Natural killer cell (primary cell): ENCODE measurements around the gene AGPAT2. TPM values are rescaled to one million over a fixed set of nuclear protein-coding genes. Genes with fewer than 3 reads are reported as not detected.

ENCODE experiments used
- ATAC-seq, 3 donors: fragments of 150-1000 bp in 2 of 3; fragments of 200-7000 bp in 1 of 3; cut with Tn5 transposase; 1 replicate in 1 of 3; 2 replicates in 2 of 3; pipeline ENCODE4 v1.10.0; 2021; ENCODE audit warnings: mild to moderate bottlenecking in 2 of 3, moderate library complexity in 2 of 3
- DNase-seq, 2 donors: peaks; one replicate each; pipeline versions ENCODE4 v3.0.0 to v3.0.0-alpha.2; 2013 to 2021; ENCODE audit warnings: mixed read lengths in 1 of 2
- H3K27ac ChIP-seq: one replicate; pipeline ENCODE4 v1.5.1; 2013; ENCODE audit warnings: mild to moderate bottlenecking, low read length
- H3K27me3 ChIP-seq: one replicate; pipeline ENCODE4 v1.6.1; 2013; ENCODE audit warnings: low read length; ENCODE audit not compliant: control insufficient read depth, insufficient read depth
- H3K36me3 ChIP-seq: one replicate; pipeline ENCODE4 v1.6.1; 2013; ENCODE audit warnings: low read length; ENCODE audit not compliant: control insufficient read depth, insufficient read depth
- H3K4me1 ChIP-seq: one replicate; pipeline ENCODE4 v1.6.1; 2013; ENCODE audit warnings: low read length; ENCODE audit not compliant: control insufficient read depth, insufficient read depth
- H3K4me3 ChIP-seq: one replicate; pipeline ENCODE4 v1.5.1; 2013; ENCODE audit warnings: low read length
- H3K9me3 ChIP-seq: one replicate; pipeline ENCODE4 v1.6.1; 2013; ENCODE audit warnings: low read length; ENCODE audit not compliant: control insufficient read depth, insufficient read depth
- H3K27ac Mint-ChIP-seq, 2 donors: one replicate each; pipeline ENCODE4 v1.8.0; 2022; ENCODE audit warnings: mild to moderate bottlenecking in 2 of 2, mixed read lengths in 2 of 2, moderate library complexity in 1 of 2
- H3K27me3 Mint-ChIP-seq, 2 donors: one replicate each; pipeline ENCODE4 v1.8.0; 2022; ENCODE audit warnings: low read depth in 2 of 2, mixed read lengths in 2 of 2
- H3K36me3 Mint-ChIP-seq: one replicate; pipeline ENCODE4 v1.8.0; 2022; ENCODE audit warnings: mixed read lengths
- H3K4me1 Mint-ChIP-seq, 2 donors: one replicate each; pipeline ENCODE4 v1.8.0; 2022; ENCODE audit warnings: mixed read lengths in 2 of 2
- H3K4me3 Mint-ChIP-seq: one replicate; pipeline ENCODE4 v1.8.0; 2022; ENCODE audit warnings: mild to moderate bottlenecking, moderate library complexity, mixed read lengths
- H3K9me3 Mint-ChIP-seq, 2 donors: one replicate each; pipeline ENCODE4 v1.8.0; 2022; ENCODE audit warnings: mixed read lengths in 2 of 2
- WGBS: methylation state at CpG from one replicate; pipeline ENCODE4 v1.1.7; 2013; ENCODE audit warnings: missing lambda C conversion rate; ENCODE audit not compliant: insufficient coverage; 5-methylcytosine and 5-hydroxymethylcytosine counted together
- intact Hi-C: fragments of 100-400 bp; cut with micrococcal nuclease; formaldehyde crosslinking; loops from one replicate; pipeline ENCODE4 v1.14.2; 2022
- total RNA-seq, 4 donors: library from RNA; stranded (reverse); fragments of 120-200 nt in 1 of 4; gene quantifications; one replicate each; pipeline versions ENCODE4 v1.2.3 to v1.2.4, GENCODE V29; 2013 to 2022
- TF ChIP-seq, protein P1 (sequence below): fragments of 200-600 bp; IDR thresholded peaks from one replicate; pipeline ENCODE4 v1.8.0; 2022; ENCODE audit warnings: antibody characterized with exemption

AGPAT2 gene
- total RNA-seq, 3 donors from 2014 or later (not counting 1 experiment from before 2014, with no cell fraction given): 10.3 to 19.4 (median 12.0) TPM

DNA sequence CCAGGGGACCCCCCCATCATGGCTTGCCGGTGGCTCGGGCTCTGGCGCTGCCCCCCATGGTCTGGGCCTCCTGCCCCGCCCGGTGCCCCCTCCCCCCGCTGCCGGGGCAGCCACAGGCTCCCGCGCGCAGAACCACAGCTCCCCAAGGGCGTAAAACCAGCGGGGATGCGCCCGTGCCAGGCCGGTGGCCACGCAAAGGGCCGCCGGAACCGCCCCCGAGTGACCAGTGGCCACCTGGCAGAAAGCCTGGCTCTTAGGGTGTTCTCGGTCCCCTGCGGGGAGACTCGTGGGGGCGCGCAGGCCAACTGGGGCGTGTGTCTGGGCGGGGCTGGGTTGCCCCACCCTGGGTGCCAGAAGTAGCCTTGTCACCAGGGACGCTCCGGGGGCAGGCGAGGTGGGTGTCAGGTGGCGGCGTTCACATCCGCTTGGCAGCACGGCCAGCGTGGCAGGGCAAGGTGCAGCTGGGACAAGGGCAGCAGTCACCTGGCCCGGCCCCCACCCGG is 515 bp upstream of the AGPAT2 start:
- Mint-ChIP-seq H3K4me1 (peaks cover 7 to 9% of the 10 kb centered on the region in 2 donors), H3K27ac (no peak overlapping the region), H3K9me3 (no peaks in the 10 kb centered on the region), H3K36me3 (no peaks in the 10 kb centered on the region), H3K4me3 (peak overlapping the region; percentile 49), H3K27me3 (no peaks in the 10 kb centered on the region)
- intact Hi-C loops: no loop called here
- H3K4me3 ChIP-seq: no peak overlapping the region
- no peak overlapping the region for H3K27ac ChIP-seq
- ATAC-seq: no peak
- peaks cover 21% of the 10 kb centered on the region for H3K4me1 ChIP-seq
- TF ChIP-seq, protein P1, sequence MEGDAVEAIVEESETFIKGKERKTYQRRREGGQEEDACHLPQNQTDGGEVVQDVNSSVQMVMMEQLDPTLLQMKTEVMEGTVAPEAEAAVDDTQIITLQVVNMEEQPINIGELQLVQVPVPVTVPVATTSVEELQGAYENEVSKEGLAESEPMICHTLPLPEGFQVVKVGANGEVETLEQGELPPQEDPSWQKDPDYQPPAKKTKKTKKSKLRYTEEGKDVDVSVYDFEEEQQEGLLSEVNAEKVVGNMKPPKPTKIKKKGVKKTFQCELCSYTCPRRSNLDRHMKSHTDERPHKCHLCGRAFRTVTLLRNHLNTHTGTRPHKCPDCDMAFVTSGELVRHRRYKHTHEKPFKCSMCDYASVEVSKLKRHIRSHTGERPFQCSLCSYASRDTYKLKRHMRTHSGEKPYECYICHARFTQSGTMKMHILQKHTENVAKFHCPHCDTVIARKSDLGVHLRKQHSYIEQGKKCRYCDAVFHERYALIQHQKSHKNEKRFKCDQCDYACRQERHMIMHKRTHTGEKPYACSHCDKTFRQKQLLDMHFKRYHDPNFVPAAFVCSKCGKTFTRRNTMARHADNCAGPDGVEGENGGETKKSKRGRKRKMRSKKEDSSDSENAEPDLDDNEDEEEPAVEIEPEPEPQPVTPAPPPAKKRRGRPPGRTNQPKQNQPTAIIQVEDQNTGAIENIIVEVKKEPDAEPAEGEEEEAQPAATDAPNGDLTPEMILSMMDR: no peak
- H3K9me3 ChIP-seq: no peaks in the 10 kb centered on the region
- 14% methylated on average over 37 of the region's 37 CpGs for WGBS
- no peak for DNase-seq
- H3K36me3 ChIP-seq: no peaks in the 10 kb centered on the region
- no peaks in the 10 kb centered on the region for H3K27me3 ChIP-seq

DNA sequence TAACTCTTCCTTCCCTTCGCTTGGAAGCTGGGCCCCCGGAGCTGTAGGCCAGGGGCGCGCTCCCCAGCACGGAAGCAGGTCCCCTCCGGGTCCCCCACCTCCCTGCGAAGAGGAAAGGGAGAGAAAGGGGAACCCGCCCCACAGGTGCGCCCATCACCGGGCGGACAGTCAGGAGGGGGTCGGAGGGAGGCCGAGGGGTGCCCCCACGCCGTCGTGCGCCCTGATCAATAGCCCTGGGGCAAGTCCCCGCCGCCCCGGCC is 793 bp downstream of the AGPAT2 start:
- peak overlapping the region; percentile 71 for H3K4me3 ChIP-seq
- intact Hi-C loops: no loop called here
- DNase-seq: no peak

DNA sequence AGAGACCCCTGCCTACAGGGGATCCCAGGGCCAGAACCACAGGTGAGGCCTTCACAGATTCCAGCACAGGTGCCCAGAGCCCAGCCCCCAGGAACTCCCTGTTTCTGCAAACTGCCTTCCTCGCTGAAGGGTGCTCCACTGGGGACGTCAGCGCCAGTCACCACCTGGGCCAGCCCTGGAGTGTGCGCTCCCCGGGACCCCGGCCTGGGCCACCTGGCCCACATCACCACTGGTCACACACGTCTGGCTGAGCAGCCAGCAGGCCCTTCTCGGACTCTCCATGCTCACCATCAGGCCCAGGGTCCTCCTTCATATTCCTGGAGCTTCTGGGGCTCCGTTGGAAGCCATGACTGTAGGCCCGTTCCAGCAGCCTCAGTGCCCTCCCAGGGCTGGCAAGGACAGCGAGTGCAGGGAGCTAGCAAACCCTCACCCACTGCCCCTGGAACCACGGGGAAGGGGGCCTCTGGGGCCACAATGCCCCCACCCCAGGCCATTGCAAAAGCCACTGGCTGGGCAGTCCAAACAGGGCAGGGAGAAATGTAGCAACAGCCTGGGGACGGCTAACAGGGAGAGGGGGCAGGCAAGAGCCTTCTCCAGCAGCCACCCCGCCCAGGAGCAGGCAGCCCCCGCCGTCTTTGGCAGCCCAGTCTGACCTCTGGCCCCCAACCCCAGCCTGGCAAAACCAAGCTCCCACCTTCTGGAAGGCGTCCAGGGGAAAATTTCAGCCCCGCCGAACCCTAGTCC is 1.3 kb downstream of the AGPAT2 start:
- Mint-ChIP-seq H3K36me3 (no peaks in the 10 kb centered on the region), H3K27ac (peak overlapping the region in 1 of 2 donors; percentile 16), H3K9me3 (no peaks in the 10 kb centered on the region), H3K4me3 (peak overlapping the region; percentile 84), H3K27me3 (no peaks in the 10 kb centered on the region), H3K4me1 (peaks cover 7 to 9% of the 10 kb centered on the region in 2 donors)
- TF ChIP-seq, protein P1: no peak
- ATAC-seq (no peak), DNase-seq (no peak)
- Histone ChIP-seq H3K27ac (no peak overlapping the region), H3K4me1 (peaks cover 21% of the 10 kb centered on the region), H3K36me3 (no peaks in the 10 kb centered on the region), H3K4me3 (peak overlapping the region; percentile 71), H3K9me3 (no peaks in the 10 kb centered on the region), H3K27me3 (no peaks in the 10 kb centered on the region)
- 53% methylated on average over 19 of the region's 19 CpGs for WGBS
- intact Hi-C loops: no loop called here

More for the DNA sequence above, 793 bp downstream of the AGPAT2 start:
- no peaks in the 10 kb centered on the region for H3K36me3 ChIP-seq
- H3K4me1 ChIP-seq: peaks cover 21% of the 10 kb centered on the region
- Mint-ChIP-seq H3K27ac (peak overlapping the region in 1 of 2 donors; percentile 16), H3K4me1 (peaks cover 7 to 9% of the 10 kb centered on the region in 2 donors), H3K9me3 (no peaks in the 10 kb centered on the region), H3K36me3 (no peaks in the 10 kb centered on the region), H3K27me3 (no peaks in the 10 kb centered on the region), H3K4me3 (peak overlapping the region; percentile 84)
- WGBS: 2% methylated on average over 17 of the region's 20 CpGs
- ATAC-seq: no peak
- TF ChIP-seq, protein P1: no peak
- no peaks in the 10 kb centered on the region for H3K9me3 ChIP-seq
- H3K27me3 ChIP-seq: no peaks in the 10 kb centered on the region
- H3K27ac ChIP-seq: no peak overlapping the region

DNA sequence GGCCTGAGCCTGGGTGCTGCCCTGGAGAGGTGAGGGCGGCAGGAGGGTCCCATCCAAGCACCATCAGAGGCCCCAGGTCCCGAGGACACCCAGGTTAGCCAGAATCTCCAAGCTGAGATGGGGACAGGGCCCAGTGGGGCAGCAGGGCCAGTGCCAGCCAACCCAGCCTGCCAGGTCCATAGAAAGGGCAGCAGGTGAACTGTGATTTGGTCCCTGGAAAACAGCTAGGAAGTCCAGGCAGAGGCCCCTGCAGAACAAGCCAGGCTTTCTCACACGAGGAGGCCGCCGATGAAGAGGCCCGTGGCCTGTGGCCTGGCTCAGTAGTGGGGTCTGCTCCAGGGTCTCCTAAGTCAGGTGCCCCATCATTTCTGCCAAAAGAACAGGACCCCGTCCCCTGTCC is 2.0 kb downstream of the AGPAT2 start:
- H3K36me3 ChIP-seq: no peaks in the 10 kb centered on the region
- H3K4me1 ChIP-seq: peaks cover 21% of the 10 kb centered on the region
- H3K4me1 Mint-ChIP-seq: peaks cover 7 to 9% of the 10 kb centered on the region in 2 donors
- H3K27ac ChIP-seq: no peak overlapping the region
- ATAC-seq (no peak), DNase-seq (no peak)
- intact Hi-C loops: no loop called here
- H3K27me3 Mint-ChIP-seq: no peaks in the 10 kb centered on the region
- H3K4me3 ChIP-seq: no peak overlapping the region
- no peaks in the 10 kb centered on the region for H3K9me3 Mint-ChIP-seq
- H3K27me3 ChIP-seq: no peaks in the 10 kb centered on the region
- no peaks in the 10 kb centered on the region for H3K36me3 Mint-ChIP-seq
- no peak overlapping the region for H3K4me3 Mint-ChIP-seq
- no peak overlapping the region for H3K27ac Mint-ChIP-seq
- 94% methylated on average over 7 of the region's 7 CpGs for WGBS
- H3K9me3 ChIP-seq: no peaks in the 10 kb centered on the region
- TF ChIP-seq, protein P1: no peak
